HG03139 (cell line): ENCODE results near the gene ANAPC13.

ENCODE experiments used
- ATAC-seq: cut with Tn5 transposase; IDR thresholded peaks from one replicate; pipeline ENCODE4 v1.9.1; 2021; ENCODE audit not compliant: unreplicated experiment

Gene ANAPC13

DNA sequence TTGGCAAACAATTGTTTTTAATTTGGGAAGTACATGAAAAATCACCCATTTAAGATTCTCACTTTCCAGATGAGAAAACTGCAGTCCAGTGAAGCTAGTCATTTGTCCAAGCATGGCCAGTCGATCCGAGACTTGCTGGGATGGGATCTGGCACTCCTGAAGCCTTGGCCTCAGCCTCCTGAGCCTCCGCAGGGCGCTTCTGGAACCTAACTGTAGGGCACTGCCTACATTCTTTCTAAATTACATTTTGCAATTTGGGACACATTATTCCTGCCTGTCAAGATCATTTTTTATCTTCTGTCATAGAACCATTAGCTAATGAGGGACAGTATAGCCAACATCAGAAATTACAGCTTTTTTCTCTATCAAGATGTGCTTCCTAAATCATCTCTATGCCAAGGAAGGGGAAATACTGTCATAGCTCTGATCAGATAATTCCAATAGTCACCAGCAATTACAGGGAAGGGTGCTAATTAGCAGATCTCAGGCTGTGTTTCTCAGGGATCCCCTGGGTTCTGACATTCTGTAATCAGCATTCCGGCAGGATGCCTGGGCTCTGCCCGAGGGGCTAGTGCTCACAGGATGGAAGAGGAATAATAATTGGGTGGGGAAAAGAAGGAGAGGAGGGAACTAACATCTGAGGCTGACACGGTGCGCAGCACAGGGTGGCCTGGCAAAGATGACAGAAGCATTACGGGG lies 28.3 kb downstream of the ANAPC13 start:
- no peak for ATAC-seq

DNA sequence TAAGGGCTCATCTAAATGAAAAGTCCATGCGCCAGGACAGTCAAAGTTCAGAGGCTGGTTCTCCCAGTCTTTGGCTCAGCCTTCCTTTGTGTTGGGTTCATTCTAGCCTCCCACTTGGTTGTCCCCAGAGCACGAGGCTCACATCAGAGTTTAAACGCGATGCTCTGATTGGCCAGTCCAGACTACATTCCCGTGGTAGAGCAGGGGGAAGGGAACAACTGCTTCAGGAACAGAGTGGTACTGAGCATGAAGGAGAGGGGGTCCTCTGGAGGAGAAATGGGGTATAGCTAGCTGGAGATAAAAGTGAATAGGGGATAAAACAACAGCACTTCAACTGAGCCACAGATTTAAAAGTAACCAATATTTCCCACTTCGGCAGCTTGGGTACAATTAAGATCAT lies 32.2 kb downstream of the ANAPC13 start:
- ATAC-seq = no peak

DNA sequence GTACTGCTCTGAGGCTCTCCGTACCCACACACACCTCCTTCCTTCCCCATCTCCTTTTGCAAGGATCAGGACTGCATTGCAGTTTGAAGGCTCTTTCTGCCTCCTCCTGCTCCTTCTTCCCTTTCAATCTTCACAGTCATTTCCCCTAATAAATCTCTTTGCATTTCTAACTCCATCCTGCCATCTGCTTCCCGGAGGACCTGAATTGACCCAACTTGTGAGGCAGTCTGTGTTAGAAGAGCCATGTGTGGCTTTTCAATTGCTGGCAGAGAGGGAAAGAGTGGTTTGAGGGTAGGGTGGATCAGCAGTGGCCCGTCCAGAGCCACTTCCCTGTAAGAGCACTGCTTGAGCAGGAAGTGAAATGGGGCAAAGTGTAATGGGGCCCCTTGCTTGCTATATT lies 35.8 kb downstream of the ANAPC13 start:
- no peak for ATAC-seq

DNA sequence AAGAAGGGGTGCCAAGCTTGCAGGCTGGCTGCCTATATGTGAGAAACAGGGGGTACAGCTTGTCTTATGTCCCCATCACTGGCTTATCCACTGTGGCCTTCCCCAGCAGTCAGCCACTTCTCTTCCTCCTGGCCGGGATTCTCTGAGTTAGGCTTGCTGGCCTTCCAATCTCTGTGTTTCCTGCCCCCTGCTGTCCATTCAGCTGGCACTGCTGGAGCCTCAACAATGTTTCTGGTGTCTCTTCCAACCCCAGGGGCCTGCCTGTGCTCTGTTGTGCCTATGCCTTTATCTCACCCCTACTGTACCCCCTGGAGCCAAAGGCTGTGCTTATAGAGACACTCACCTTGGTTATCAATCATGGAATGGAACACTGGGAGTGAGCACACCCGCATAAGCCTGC lies 36.5 kb downstream of the ANAPC13 start:
- ATAC-seq = no peak

DNA sequence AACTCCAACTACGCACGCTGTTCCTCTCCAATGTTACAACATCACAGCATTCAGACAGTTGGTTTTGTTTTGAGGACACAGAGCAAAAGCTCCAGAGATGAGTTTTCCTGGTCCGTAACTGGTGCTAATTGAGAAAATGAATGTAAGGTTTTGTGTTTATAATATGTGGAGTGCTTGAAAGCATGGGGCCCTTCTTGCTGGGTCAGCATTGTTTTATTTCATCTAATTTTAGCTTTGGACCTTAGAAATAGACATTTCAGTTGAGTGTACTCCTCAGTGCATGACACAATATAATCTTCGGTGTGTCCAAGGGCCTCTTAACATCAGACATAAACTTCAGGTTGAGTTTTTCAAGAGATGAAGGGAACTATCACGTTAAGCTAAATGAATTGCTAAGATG lies 37.1 kb downstream of the ANAPC13 start:
- no peak for ATAC-seq

DNA sequence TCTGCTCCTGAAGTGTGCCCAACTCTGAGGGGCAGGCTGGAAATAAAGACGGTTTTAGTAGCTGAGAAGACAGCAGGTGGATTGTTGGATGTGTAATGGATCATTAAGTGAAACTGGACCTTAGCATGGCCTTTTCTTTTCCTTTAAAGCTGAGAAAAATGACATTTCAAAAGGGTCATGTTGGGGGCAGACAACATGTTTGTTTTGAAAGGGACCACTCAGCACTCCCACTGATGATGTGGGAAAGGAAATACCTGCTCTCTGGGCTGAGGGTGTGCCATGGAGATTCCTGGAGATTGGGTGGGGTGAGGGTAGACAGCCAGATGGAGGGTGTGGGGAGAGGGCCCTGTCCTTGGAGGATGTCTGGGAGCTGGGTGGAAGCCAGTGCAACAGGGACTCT lies 38.4 kb downstream of the ANAPC13 start:
- ATAC-seq = no peak

DNA sequence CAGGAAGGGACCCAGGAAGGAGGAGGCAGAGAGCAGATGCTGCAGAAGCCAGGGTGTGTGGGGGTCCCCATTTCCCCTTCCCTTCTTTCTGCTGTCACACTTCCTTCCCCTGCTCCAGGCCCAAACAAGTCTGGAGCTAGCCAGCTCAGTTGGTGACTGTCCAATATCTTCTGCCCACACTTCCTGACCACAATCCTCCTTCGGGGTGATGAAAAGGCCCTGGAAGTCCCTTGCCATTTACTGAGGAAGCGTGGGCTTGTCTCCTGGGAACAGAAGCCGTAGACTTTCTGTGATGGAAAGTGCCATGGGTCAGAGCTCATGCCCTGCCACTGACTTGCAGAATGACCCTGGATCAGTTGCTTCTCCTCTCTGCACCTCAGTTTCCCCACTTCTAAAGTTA lies 39.0 kb downstream of the ANAPC13 start:
- ATAC-seq = no peak

DNA sequence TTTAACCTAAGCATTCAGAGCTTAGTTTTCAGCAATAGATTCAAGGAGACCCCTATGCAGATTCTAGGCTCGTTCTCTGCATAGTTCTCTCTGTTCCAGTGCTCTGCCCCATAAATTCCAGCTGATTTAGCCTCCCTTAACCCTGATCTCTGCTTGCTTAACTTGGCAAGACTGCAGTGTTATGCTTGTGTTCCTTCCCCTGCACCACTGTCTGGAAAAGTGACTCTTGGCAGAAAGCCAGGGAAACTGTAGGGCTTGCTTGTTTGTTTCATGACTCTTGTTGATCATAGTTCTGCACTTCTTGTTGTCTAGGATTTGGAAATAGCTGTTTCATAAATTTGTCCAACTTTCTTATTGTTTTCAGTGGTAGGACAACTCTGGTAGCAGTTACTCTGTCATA lies 40.1 kb downstream of the ANAPC13 start:
- ATAC-seq = no peak

DNA sequence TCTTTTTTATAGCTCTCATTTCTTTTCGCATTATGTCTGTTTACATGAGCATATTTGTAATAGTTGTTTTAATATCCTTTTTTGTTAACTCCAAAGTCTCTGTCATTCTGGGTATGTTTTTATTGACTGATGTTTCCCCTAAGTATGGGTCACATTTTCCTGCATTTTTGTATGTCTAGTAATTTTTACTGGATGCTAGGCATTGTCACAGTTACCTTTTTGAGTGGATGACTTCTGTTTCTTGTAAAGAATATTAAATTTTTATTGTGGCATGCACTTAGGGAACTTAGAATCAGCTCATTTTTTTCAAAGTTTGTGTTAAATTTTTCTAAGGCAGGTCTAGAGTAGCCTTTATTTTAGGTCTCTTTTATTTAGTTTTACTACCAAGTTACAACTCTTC lies 40.7 kb downstream of the ANAPC13 start:
- no peak for ATAC-seq

DNA sequence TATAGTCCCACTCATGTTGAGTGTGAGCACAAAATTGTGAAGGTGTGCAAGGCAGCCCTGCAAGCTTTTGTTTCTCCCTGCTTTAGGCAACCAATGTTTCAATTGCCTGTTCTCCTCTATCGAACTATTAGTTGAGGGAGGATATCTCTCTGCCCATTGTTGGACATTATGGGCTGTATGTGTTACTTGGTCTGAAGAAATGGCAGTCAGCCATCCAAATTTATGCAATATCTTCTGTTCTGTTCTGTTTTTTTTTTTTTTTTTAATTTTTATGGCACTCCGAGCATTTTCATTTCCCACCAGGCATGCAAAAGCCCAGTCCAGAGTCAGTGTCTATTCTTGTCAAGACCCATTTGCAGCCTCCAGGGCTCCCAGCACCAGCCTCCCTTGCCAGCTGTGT lies 44.0 kb downstream of the ANAPC13 start:
- no peak for ATAC-seq

DNA sequence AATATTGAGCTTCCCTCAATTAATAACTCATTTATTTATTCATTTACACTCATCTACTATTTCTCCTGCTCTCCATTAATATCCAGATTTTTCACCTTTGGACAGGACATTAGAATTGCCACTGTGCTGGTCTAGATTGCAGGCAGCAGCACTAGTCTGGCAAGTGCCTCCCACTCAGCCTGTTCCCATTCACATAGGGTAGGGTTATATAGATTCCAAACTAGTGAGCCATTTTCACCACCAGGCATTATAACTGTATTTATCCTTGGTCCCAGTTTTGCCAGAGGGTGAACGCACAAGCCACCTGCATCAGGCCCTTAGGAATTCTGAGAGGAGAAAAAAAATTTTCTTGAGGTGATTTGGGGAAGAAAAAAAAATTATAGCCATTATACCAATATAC lies 44.5 kb downstream of the ANAPC13 start:
- no peak for ATAC-seq

DNA sequence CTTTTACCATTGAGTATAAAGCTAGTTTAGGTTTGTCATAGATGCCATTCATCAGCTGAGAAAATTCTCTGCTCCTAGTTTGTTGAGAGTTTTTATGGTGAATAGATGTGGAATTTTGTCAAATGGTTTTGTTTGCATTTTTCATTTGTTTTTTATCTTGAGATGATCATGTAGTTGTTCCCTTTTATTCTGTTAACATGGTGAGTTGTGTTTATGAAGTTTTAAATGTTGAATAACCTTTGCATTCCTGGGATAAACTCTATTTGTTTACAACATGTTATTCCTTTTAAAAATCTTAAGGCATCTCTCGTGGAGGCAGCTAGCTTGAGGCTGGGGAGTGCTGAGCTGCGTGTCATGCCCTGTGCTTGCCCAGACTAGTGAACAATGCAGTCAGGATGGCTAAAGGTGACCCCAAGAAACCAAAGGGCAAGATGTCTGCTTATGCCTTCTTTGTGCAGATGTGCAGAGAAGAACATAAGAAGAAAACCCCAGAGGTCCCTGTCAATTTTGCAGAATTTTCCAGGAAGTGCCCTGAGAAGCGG lies 48.5 kb downstream of the ANAPC13 start:
- no peak for ATAC-seq

DNA sequence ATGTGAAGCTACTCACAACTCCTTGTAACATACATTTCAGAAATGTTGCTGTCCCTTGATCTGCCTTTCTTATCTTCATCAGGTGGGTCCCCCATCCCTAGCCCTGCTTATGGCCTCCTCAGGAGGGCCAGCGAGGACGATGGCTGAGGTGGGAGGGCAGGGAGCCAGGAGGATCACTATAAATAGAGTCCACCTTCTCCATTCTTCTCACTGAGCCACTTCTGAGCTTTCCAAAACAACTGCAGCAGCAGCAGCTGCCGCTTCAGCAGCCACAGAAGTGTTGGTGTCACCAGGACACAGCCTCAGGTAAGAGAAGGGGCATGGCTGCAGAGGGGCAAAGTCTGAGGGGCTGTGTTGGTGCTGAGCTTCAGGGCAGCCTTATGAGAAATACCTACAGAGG lies 53.5 kb downstream of the ANAPC13 start:
- no peak for ATAC-seq

DNA sequence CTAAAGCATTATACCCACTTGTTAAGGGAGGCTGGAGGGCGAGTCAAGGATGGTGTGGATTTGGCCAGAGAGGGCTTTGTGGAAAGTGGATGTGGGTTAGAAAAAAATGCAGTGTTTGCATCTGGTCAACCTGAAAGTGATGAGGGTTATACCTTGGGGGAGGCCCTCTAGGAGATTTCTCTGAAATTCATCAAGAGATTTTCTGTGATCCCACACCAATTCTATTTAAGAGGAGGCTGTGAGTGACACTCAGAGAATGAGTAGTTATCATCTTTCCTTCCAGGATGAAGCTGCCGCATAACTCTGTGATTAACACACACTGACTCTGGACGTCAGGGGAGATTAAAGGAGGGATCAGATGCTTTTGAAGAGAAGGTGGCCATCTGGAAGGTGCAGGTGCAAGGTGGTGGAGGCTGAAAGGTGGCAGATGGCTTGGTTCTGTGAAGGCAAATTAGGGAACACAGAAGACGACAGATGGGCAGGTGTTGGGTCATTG lies 54.8 kb downstream of the ANAPC13 start:
- no peak for ATAC-seq

DNA sequence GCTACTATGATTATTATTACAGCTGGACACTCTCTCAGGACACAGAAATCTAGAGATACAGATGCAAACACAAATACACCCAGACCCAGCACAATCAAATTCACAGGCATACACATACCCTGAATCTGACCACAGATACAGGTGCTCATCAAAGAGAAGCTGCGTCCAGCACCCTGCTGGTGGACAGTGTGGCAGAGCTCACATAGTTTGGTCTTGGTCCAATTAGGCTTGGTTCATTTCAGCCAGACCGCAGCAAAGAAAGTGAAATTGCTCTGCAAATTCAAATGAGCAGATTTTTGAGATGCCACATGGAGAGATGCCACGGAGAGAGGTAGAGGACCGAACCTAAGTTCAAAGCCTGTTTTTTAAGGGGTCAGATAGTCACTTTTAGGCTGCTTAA lies 55.6 kb downstream of the ANAPC13 start:
- no peak for ATAC-seq

DNA sequence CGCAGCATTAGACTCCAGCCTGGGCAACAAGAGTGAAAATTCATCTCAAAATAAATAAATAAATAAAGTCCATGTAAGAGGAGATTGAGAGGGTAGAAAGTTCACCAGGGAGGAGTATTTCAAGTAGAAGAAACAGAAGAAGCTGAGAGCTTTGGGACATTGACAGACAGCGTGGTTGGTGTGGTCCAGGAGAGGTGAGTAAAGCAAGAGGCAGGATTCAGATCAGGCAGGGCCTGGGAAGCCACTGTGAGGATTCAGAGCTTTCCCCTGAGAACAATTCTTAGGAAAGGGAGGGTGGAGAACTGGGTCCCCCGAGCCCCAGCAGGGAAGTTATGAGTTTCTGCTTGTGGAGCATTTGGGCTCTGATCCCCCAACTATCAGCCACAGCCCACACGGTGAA lies 57.4 kb downstream of the ANAPC13 start:
- no peak for ATAC-seq
